ENCODE data around the gene PDK2.

PDK2 gene

GRCh38 chr17:50094243-50094752, 853 bp upstream of the PDK2 start:
- TF ChIP-seq CTCF (conservative IDR thresholded peaks at IDR 0.05; ENCODE audit: low read length), result peak; percentile 74
- DNase-seq (ENCODE audit: low read depth), result peak; percentile 82
- peak overlapping the region; percentile 64 for H3K4me3 ChIP-seq (ENCODE audit: low read length)

- DNase-seq (ENCODE audit: low read depth), result no peak
- H3K4me3 ChIP-seq (ENCODE audit: low read length), result peak overlapping the region; percentile 91
- no peak for TF ChIP-seq CTCF (conservative IDR thresholded peaks at IDR 0.05; ENCODE audit: low read length)
Observed at GRCh38 chr17:50095626-50096037, 481 bp downstream of the PDK2 start.

GRCh38 chr17:50096092-50096491, 941 bp downstream of the PDK2 start:
- peak overlapping the region; percentile 91 for H3K4me3 ChIP-seq (ENCODE audit: low read length)
- no peak for DNase-seq (ENCODE audit: low read depth)
- no peak for TF ChIP-seq CTCF (conservative IDR thresholded peaks at IDR 0.05; ENCODE audit: low read length)

GRCh38 chr17:50096758-50097157, 1.6 kb downstream of the PDK2 start:
- peak overlapping the region; percentile 91; the same call in 1 of the 2 replicates for H3K4me3 ChIP-seq (ENCODE audit: low read length)
- no peak for TF ChIP-seq CTCF (conservative IDR thresholded peaks at IDR 0.05; ENCODE audit: low read length)
- no peak for DNase-seq (ENCODE audit: low read depth)

- no peak overlapping the region for H3K4me3 ChIP-seq (ENCODE audit: low read length)
- no peak for DNase-seq (ENCODE audit: low read depth)
- TF ChIP-seq CTCF (conservative IDR thresholded peaks at IDR 0.05; ENCODE audit: low read length), result no peak
Observed at GRCh38 chr17:50097455-50097854, 2.3 kb downstream of the PDK2 start.

- H3K4me3 ChIP-seq (ENCODE audit: low read length), result no peak overlapping the region
- no peak for DNase-seq (ENCODE audit: low read depth)
- TF ChIP-seq CTCF (conservative IDR thresholded peaks at IDR 0.05; ENCODE audit: low read length), result no peak
Observed at GRCh38 chr17:50097926-50098325, 2.8 kb downstream of the PDK2 start.

- no peak overlapping the region for H3K4me3 ChIP-seq (ENCODE audit: low read length)
- DNase-seq (ENCODE audit: low read depth), result no peak
- TF ChIP-seq CTCF (conservative IDR thresholded peaks at IDR 0.05; ENCODE audit: low read length), result no peak
Observed at GRCh38 chr17:50098583-50098982, 3.4 kb downstream of the PDK2 start.
